IPS-18a (cell line): ENCODE data around the gene SNX24.
"Not testable (repeated sequence)": the region's sequence is repeated elsewhere in the genome, so short reads cannot be mapped to it uniquely, and the experiment has no call there.

Experiments used
- H3K27ac ChIP-seq: one replicate; pipeline ENCODE4 v1.5.1; 2013; ENCODE audit warnings: low read length
- H3K27me3 ChIP-seq: one replicate; pipeline ENCODE4 v1.6.1; 2013; ENCODE audit warnings: mild to moderate bottlenecking, low read length; ENCODE audit not compliant: control insufficient read depth, insufficient read depth
- H3K36me3 ChIP-seq: one replicate; pipeline ENCODE4 v1.6.1; 2013; ENCODE audit warnings: low read depth, low read length; ENCODE audit not compliant: control insufficient read depth
- H3K4me1 ChIP-seq: one replicate; pipeline ENCODE4 v1.6.1; 2013; ENCODE audit warnings: low read depth, low read length; ENCODE audit not compliant: control insufficient read depth
- H3K4me3 ChIP-seq: one replicate; pipeline ENCODE4 v1.5.1; 2013; ENCODE audit warnings: low read length
- H3K9ac ChIP-seq: one replicate; pipeline ENCODE4 v1.6.1; 2013; ENCODE audit warnings: mild to moderate bottlenecking, low read length, moderate library complexity
- H3K9me3 ChIP-seq: one replicate; pipeline ENCODE4 v1.6.1; 2013; ENCODE audit warnings: low read depth, low read length; ENCODE audit not compliant: control insufficient read depth

Gene SNX24

DNA sequence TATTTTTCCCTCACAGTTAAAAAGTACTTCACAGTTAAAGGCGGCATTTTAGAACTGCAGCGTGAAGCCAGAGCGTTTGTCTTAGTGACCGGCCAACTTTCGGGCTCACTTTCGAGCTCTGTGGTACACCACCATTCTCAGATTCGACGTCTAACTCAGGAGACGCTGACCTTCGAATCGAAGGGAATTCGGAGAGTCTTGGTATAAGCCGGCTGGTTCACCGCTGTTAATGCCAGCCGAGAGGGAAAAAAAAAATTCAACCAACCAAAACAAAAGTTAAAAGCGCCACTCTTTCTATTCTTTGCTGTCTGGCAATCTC, 544 bp upstream of the SNX24 start:
- H3K36me3 ChIP-seq = no peaks in the 10 kb centered on the region
- H3K27ac ChIP-seq = peak overlapping the region; percentile 34
- peaks cover 19% of the 10 kb centered on the region for H3K27me3 ChIP-seq
- H3K9me3 ChIP-seq = no peaks in the 10 kb centered on the region
- H3K4me3 ChIP-seq = peak overlapping the region; percentile 87
- H3K9ac ChIP-seq = peak overlapping the region; percentile 80
- peaks cover 12% of the 10 kb centered on the region for H3K4me1 ChIP-seq

DNA sequence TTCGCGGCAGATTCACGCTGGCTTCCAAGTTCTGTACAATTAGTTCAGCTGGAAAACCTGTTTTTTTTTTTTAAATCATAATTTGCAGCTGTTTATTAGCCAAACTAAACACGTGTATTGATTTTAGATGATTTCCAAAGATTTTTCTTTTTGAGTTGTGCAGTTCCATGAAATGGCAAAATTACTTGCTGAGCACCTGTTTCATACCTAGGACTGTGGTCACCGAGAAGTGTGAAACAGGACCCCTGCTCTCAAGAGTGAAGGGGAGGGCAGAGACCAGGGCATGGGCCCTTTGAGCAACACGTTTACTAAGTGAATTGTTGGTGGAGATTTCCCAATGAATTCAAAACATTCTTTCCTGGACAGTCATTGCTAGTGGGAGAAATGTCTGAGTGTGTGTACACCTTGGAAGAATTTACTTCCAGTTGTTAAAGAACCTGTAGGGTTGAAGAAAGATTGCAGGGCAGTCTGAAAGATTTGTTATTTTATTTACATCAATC, 688 bp downstream of the SNX24 start:
- H3K9me3 ChIP-seq = no peaks in the 10 kb centered on the region
- peaks cover 12% of the 10 kb centered on the region for H3K4me1 ChIP-seq
- no peak overlapping the region for H3K27ac ChIP-seq
- no peaks in the 10 kb centered on the region for H3K36me3 ChIP-seq
- H3K9ac ChIP-seq = peak overlapping the region; percentile 69
- peaks cover 19% of the 10 kb centered on the region for H3K27me3 ChIP-seq
- H3K4me3 ChIP-seq = peak overlapping the region; percentile 87

DNA sequence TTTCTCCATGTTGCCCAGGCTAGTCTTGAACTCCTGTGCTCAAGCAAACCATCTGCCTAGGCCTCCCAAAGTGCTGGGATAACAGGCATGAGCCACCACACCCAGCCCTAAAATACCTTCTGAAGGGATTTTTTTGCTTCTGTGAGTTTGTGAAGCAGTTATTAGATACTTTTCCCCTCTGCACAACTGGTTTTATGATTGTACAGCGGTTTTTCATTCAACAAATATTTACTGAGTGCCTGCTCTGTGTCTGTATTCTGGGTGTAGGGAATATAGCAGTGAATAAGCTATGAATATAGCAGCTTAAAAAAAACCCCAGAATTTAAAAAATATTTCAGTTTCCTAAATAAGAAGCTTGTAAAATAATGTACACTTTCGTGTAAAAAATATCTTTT, 2.3 kb downstream of the SNX24 start:
- H3K9ac ChIP-seq = no peak overlapping the region
- no peaks in the 10 kb centered on the region for H3K36me3 ChIP-seq
- H3K4me1 ChIP-seq = peaks cover 12% of the 10 kb centered on the region
- no peak overlapping the region for H3K27ac ChIP-seq
- no peaks in the 10 kb centered on the region for H3K9me3 ChIP-seq
- H3K4me3 ChIP-seq = no peak overlapping the region
- peaks cover 19% of the 10 kb centered on the region for H3K27me3 ChIP-seq

DNA sequence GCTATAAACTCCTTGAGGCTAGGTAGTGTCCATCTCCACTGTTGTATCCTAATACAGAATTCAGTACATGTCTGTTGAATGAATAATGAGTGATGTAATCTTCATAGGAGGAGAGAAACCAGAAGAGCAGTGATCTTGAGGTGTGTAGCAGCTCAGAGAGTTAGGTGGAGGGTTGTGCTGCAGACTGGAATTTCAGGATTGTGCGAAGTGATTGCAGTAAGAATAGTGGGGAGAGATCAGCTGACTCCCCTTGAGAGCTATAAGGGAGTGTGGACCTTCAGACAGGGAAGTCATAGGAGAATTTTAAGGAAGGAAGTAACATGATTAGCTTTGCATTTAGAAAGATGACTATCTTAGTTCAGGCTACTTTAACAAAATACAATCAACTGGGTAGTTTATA, 4.4 kb downstream of the SNX24 start:
- Histone ChIP-seq H3K27ac (no peak overlapping the region), H3K4me1 (peaks cover 12% of the 10 kb centered on the region), H3K9ac (no peak overlapping the region), H3K9me3 (no peaks in the 10 kb centered on the region), H3K4me3 (no peak overlapping the region), H3K27me3 (peaks cover 1% of the 10 kb centered on the region), H3K36me3 (no peaks in the 10 kb centered on the region)

DNA sequence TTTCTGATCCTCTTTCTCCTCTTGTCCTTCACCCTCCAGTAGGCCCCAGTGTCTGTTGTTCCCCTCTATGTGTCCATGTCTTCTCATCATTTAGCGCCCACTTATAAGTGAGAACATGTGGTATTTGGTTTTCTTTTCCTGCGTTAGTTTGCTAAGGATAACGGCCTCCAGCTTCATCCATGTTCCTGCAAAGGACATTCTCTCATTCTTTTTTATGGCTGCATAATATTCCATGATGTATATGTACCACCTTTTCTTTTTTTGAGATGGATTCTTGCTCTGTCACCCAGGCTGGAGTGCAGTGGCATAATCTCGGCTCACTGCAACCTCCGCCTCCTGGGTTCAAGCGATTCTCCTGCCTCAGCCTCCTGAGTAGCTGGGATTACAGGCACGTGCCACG, 12.1 kb downstream of the SNX24 start:
- H3K9me3 ChIP-seq, H3K27me3 ChIP-seq: not testable (repeated sequence)

GRCh38 chr5:122858451-122858850, 13.0 kb downstream of the SNX24 start:
- no peaks in the 10 kb centered on the region for H3K27me3 ChIP-seq
- H3K27ac ChIP-seq = no peak overlapping the region
- no peaks in the 10 kb centered on the region for H3K36me3 ChIP-seq
- no peaks in the 10 kb centered on the region for H3K9me3 ChIP-seq
- peaks cover 18% of the 10 kb centered on the region for H3K4me1 ChIP-seq
- H3K4me3 ChIP-seq = no peak overlapping the region
- no peak overlapping the region for H3K9ac ChIP-seq

More for the DNA sequence above, 12.1 kb downstream of the SNX24 start:
- H3K27ac ChIP-seq, H3K9ac ChIP-seq, H3K4me3 ChIP-seq, H3K36me3 ChIP-seq: not testable (repeated sequence)
- peaks cover 18% of the 10 kb centered on the region for H3K4me1 ChIP-seq

DNA sequence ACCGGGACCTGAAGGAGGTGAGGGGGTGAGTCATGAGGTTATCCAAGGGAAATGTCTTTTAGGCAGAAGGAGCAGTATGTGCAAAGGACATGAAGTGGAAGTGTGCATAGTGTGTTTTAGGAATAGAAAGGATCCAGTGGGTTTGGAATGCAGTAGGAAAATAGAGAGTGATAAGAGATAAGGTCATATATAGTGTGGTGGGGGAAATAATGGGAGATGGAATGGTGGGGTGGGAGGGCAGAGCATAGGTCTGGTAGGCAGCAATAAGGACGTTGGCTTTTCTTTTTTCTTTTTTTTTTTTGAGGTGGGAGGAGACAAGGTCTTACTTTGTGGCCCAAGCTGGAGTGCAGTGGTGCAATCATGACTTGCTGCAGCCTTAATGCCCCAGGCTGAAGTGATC, 17.8 kb downstream of the SNX24 start:
- Histone ChIP-seq H3K9me3 (no peaks in the 10 kb centered on the region), H3K4me3 (no peak overlapping the region), H3K4me1 (peaks cover 18% of the 10 kb centered on the region), H3K27me3 (no peaks in the 10 kb centered on the region), H3K27ac (no peak overlapping the region), H3K36me3 (no peaks in the 10 kb centered on the region), H3K9ac (no peak overlapping the region)

DNA sequence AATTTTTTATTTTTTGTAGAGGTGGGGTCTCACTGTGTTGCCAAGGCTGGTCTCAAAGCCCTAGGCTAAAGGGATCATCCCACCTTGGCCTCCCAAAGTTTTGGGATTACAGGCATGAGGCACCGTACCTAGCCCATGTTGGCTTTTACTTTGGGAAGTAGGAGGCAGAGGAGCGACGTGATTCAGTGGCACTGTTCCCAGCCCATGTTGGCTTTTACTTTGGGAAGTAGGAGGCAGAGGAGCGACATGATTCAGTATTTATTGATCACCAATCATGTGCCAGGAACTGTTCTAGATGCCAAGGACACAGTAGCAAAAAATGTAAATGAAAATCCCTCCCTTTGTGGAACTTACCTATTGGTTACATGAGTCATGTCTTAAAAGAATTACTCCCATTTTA, 18.3 kb downstream of the SNX24 start:
- Histone ChIP-seq H3K9me3 (no peaks in the 10 kb centered on the region), H3K36me3 (no peaks in the 10 kb centered on the region), H3K4me3 (no peak overlapping the region), H3K27ac (no peak overlapping the region), H3K9ac (no peak overlapping the region), H3K27me3 (no peaks in the 10 kb centered on the region), H3K4me1 (peaks cover 18% of the 10 kb centered on the region)

GRCh38 chr5:122864400-122864799, 19.0 kb downstream of the SNX24 start:
- H3K4me1 ChIP-seq = peaks cover 16% of the 10 kb centered on the region
- no peaks in the 10 kb centered on the region for H3K27me3 ChIP-seq
- no peak overlapping the region for H3K27ac ChIP-seq
- H3K9ac ChIP-seq = no peak overlapping the region
- H3K9me3 ChIP-seq = no peaks in the 10 kb centered on the region
- no peak overlapping the region for H3K4me3 ChIP-seq
- no peaks in the 10 kb centered on the region for H3K36me3 ChIP-seq

DNA sequence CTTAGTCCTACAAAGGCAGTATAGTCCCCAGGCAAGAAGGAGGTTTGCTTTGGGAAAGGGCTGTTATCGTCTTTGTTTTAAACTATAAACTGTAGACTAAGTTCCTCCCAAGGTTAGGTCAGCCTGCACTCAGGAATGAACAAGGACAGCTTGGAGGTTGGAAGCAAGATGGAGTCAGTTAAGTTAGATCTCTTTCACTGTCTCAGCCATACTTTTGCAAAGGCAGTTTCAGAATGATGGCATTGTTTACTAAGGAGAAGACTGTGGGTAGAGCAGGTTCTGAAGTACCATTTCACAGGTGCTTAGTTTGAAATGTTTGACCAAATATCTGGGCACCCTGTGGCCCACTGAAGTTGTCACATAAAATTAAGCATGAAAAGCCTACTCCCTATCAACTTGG, 19.4 kb downstream of the SNX24 start:
- Histone ChIP-seq H3K4me3 (no peak overlapping the region), H3K27me3 (no peaks in the 10 kb centered on the region), H3K4me1 (peaks cover 15% of the 10 kb centered on the region), H3K9me3 (no peaks in the 10 kb centered on the region), H3K27ac (no peak overlapping the region), H3K36me3 (no peaks in the 10 kb centered on the region), H3K9ac (no peak overlapping the region)

GRCh38 chr5:122870219-122870856, 24.9 kb downstream of the SNX24 start:
- no peak overlapping the region for H3K27ac ChIP-seq
- no peaks in the 10 kb centered on the region for H3K36me3 ChIP-seq
- no peaks in the 10 kb centered on the region for H3K27me3 ChIP-seq
- peaks cover 14% of the 10 kb centered on the region for H3K4me1 ChIP-seq
- H3K4me3 ChIP-seq = no peak overlapping the region
- H3K9ac ChIP-seq = no peak overlapping the region
- H3K9me3 ChIP-seq = no peaks in the 10 kb centered on the region

DNA sequence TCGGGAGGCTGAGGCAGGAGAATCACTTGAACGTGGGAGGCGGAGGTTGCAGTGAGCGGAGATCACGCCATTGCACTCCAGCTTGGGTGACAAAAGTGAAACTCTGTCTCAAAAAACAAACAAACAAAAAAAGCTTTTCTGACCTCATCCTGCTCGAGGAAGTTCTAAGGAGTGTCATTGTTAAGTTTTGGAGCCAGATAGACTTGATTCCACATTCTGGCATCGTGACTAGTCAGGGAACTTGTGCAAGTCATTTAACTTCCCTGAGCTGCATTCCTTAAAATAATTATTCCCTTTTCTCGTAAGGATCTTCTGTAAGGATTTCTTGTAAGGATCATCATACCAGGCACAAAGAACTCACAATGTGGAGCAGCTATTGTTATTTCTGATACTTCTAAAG, 26.2 kb downstream of the SNX24 start:
- Histone ChIP-seq H3K27me3 (no peaks in the 10 kb centered on the region), H3K9ac (no peak overlapping the region), H3K9me3 (no peaks in the 10 kb centered on the region), H3K4me3 (no peak overlapping the region), H3K36me3 (no peaks in the 10 kb centered on the region), H3K27ac (no peak overlapping the region), H3K4me1 (peaks cover 14% of the 10 kb centered on the region)
